ENCODE measurements around the gene VAV1. TPM values are rescaled to one million over a fixed set of nuclear protein-coding genes. Genes with fewer than 3 reads are reported as not detected.

The VAV1 gene
- total and polyA plus RNA-seq, 10 of the 15 experiments (the other 5 are each of a cell fraction or from before 2014, with no cell fraction given): 1.6 to 76.8 (median 40.7) TPM

DNA sequence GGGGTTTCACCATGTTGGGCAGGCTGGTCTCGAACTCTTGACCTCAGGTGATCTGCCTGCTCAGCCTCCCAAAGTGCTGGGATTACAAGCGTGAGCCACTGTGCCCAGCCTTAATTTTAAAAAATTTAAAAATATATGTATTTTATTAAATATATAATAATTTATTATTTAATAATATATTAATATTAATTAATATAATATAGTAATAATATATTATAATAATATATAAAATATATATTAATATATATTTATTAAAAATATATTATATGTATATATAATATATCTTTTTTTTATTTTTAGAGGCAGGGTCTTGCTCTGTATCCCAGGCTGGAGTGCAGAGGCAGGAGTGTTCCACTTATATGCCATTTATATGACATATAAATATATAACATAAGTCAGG lies 61.9 kb downstream of the VAV1 start (continued):
- TF ChIP-seq, protein P1, sequence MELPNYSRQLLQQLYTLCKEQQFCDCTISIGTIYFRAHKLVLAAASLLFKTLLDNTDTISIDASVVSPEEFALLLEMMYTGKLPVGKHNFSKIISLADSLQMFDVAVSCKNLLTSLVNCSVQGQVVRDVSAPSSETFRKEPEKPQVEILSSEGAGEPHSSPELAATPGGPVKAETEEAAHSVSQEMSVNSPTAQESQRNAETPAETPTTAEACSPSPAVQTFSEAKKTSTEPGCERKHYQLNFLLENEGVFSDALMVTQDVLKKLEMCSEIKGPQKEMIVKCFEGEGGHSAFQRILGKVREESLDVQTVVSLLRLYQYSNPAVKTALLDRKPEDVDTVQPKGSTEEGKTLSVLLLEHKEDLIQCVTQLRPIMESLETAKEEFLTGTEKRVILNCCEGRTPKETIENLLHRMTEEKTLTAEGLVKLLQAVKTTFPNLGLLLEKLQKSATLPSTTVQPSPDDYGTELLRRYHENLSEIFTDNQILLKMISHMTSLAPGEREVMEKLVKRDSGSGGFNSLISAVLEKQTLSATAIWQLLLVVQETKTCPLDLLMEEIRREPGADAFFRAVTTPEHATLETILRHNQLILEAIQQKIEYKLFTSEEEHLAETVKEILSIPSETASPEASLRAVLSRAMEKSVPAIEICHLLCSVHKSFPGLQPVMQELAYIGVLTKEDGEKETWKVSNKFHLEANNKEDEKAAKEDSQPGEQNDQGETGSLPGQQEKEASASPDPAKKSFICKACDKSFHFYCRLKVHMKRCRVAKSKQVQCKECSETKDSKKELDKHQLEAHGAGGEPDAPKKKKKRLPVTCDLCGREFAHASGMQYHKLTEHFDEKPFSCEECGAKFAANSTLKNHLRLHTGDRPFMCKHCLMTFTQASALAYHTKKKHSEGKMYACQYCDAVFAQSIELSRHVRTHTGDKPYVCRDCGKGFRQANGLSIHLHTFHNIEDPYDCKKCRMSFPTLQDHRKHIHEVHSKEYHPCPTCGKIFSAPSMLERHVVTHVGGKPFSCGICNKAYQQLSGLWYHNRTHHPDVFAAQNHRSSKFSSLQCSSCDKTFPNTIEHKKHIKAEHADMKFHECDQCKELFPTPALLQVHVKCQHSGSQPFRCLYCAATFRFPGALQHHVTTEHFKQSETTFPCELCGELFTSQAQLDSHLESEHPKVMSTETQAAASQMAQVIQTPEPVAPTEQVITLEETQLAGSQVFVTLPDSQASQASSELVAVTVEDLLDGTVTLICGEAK (IDR thresholded peaks at IDR 0.05; ENCODE audit: borderline replicate concordance): no peak
- TF ChIP-seq, protein P2, sequence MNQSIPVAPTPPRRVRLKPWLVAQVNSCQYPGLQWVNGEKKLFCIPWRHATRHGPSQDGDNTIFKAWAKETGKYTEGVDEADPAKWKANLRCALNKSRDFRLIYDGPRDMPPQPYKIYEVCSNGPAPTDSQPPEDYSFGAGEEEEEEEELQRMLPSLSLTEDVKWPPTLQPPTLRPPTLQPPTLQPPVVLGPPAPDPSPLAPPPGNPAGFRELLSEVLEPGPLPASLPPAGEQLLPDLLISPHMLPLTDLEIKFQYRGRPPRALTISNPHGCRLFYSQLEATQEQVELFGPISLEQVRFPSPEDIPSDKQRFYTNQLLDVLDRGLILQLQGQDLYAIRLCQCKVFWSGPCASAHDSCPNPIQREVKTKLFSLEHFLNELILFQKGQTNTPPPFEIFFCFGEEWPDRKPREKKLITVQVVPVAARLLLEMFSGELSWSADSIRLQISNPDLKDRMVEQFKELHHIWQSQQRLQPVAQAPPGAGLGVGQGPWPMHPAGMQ (IDR thresholded peaks at IDR 0.05; ENCODE audit: borderline replicate concordance): no peak
- TF ChIP-seq WRNIP1 (IDR thresholded peaks at IDR 0.05; ENCODE audit: borderline replicate concordance, low read depth, low read length): no peak

DNA sequence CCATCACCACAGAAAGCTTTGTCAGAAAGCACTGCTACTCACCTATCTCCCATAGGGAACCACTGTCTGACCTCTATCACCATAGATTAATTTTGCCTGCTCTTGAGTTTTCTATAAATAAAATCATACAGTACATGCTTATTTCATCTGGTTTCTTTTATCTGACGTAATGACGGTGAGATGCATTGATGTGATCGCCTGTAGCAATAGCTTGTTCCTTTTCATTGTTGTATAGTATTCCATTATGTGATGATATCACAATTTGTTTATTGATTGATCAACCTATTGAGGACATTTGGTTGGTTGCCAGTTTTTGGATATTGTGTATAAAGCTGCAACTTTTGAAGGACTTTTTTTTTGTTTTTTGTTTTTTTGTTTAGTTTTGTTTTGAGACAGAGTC lies 63.0 kb downstream of the VAV1 start:
- POLR2A ChIA-PET: interaction anchor here (0.6 kb wide), 1 partner anchor 754 kb away, joined by 3 read pairs; no protein-coding TSS in a partner anchor
- SMC1A ChIA-PET (ENCODE audit: uncharacterized antibody, unreplicated experiment): interaction anchor here (0.5 kb wide), 1 partner anchor 50 kb away, joined by 3 read pairs; no protein-coding TSS in a partner anchor
- ATAC-seq (no peak), FAIRE-seq (no peak), DNase-seq (ENCODE audit: low read depth, low spot score) (no peak)
- Histone ChIP-seq H3K79me2 (ENCODE audit: control insufficient read depth, insufficient read depth, low read length) (no peaks in the 10 kb centered on the region), H3K4me2 (ENCODE audit: control insufficient read depth, insufficient read depth) (no peak overlapping the region), H3K9ac (ENCODE audit: control insufficient read depth, insufficient read depth, low read length) (no peak overlapping the region), H3K36me3 (ENCODE audit: control insufficient read depth in 2 of 2, insufficient read depth in 2 of 2, low read length in 1 of 2) (peaks cover 18 to 36% of the 10 kb centered on the region in 2 experiments), H4K20me1 (ENCODE audit: control insufficient read depth, insufficient read depth) (no peaks in the 10 kb centered on the region), H3K27me3 (replicated peaks in 1 of 2; ENCODE audit: control insufficient read depth in 2 of 2, insufficient read depth in 2 of 2, low read length in 1 of 2) (no peaks in the 10 kb centered on the region), H2AFZ (ENCODE audit: control insufficient read depth, low read depth, low read length) (no peak overlapping the region), H3K4me3 (no peak overlapping the region), H3K9me3 (replicated peaks; ENCODE audit: control insufficient read depth, insufficient read depth, low read length) (no peaks in the 10 kb centered on the region; the same call in 2 of the 3 replicates), H3K4me1 (ENCODE audit: control insufficient read depth, insufficient read depth, low read length) (no peaks in the 10 kb centered on the region), H3K27ac (ENCODE audit: control insufficient read depth, insufficient read depth) (no peak overlapping the region)
- intact Hi-C loops (cut with micrococcal nuclease; ENCODE audit: unreplicated experiment): no loop called here
- WGBS (ENCODE audit: insufficient coverage, insufficient replicate concordance, low lambda C conversion rate, missing lambda C conversion rate): 98% methylated on average over 3 of the region's 3 CpGs
- BruUV-seq (replicated peaks): no TSS peak
- in situ Hi-C loops (cut with MboI): no loop called here
- TF ChIP-seq CBFB (IDR thresholded peaks at IDR 0.05; ENCODE audit: low read depth): no peak
- RAD21 ChIA-PET (ENCODE audit: unreplicated experiment): no interaction called here
- CTCF ChIA-PET: no interaction called here

All from GM12878 (cell line).